ENCODE results near the gene PHACTR1.
A peak's percentile ranks its signal among the peaks of the same experiment; 100 is the strongest.
"Not testable (repeated sequence)": the region's sequence is repeated elsewhere in the genome, so short reads cannot be mapped to it uniquely, and the experiment has no call there.

Gene PHACTR1

DNA sequence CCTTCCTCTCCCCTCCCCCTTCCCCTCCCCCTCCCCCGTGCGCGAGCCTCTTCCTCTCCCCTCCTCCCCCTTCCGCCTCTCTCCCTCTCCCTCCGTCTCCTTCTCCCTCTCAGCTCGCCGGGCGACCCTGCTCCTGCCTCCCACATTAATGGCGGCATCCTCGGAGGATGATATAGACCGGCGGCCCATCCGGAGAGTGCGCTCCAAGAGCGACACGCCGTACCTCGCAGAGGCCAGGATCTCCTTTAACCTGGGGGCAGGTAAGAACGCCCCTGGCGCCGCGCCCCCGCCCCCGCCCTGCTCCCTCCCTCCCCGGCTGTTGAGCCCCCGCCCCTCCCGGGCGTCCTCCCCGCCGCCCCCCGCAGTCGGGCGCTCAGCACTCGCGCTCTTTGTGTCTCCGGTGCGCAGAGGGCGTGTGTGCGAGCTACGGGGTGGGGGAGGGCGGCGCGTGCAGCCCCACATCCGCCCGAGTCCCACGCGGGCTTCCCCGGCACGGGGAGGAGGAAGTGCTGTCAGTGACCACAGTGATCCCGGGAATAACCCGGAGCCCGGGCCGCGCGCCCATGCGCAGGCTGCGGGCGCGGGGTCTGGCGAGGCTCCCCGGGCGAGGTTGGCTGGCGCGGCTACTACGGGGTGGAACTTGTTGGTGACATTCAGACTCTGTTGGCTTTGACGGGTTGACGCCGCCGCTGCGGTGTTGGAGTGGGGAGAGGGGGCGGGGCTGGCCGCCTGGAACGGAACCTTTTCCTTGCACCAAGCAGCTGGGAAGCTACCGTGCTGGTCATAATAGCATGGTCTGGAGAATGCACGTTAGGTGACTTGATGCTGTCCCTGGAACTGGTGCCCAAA is 33.2 kb downstream of the PHACTR1 start:
- no peak for DNase-seq (ENCODE audit: low spot score)

- no peak for DNase-seq (ENCODE audit: low spot score)
These were observed 33.8 kb downstream of the PHACTR1 start for GRCh38 chr6:12750416-12750815.

- DNase-seq (ENCODE audit: low spot score), result peak; percentile 60
These were observed 35.2 kb downstream of the PHACTR1 start for GRCh38 chr6:12751694-12752325.

DNA sequence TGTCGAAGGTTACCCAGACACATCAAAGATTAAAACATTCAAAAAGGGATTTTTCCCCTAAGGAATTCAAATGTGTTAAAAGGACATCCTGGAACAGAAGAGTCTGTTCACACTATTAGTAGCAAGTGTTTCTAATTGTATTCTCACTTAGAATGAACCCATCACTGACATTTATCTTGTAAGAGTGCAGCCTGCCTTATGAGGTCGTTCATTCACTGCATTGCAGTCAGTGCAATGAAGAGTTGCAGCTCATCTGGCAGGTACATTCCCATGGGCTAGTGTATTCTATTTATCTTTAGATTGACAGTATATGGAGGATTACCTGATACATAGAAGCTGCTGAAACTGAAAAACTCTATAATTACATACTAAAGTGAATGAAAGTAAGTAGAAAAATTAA is 36.5 kb downstream of the PHACTR1 start:
- DNase-seq (ENCODE audit: low spot score), result no peak

DNA sequence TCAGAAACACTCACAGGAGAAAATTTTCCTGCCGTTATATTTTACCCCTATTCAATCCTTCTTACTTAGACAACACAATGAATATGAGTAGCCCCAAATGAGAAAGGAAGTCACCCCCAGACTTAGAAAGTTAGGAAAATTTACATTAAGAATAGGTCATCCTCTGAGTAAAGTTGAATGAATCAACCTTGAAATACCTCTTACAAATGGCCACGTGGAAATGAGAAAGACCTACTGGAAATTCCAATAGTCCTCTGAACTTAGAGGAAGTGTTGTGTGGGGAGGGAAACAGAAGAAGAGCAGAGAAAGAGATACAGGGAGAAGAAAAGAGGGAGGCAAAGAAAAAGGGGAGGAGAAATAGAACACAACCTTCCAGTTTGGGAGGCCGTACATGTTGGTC is 43.7 kb downstream of the PHACTR1 start:
- no peak for DNase-seq (ENCODE audit: low spot score)

- DNase-seq (ENCODE audit: low spot score), result no peak
These were observed 44.3 kb downstream of the PHACTR1 start for GRCh38 chr6:12760911-12761310.

GRCh38 chr6:12761376-12762115 is 45.0 kb downstream of the PHACTR1 start:
- no peak for DNase-seq (ENCODE audit: low spot score)

GRCh38 chr6:12762731-12763434 is 46.3 kb downstream of the PHACTR1 start:
- DNase-seq (ENCODE audit: low spot score), result not testable (repeated sequence)

DNA sequence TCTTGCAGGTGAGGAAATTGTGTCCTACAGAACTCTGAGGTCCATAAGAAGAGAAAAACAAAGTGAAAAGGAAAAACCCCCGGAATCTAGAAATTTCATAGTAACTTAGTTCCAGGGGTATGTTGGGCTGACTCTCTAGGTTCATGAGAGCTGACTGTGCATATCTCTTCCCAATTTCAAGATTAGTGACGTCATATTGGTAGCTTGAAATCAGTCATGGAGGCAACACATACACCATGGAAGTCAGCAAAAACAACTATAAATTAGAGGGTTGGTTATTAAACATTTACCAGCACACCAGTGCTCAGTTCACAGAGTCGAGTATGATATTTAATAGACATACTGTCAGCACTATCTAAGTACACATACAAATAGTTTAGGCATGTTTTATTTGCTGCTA is 49.8 kb downstream of the PHACTR1 start:
- no peak for DNase-seq (ENCODE audit: low spot score)

DNA sequence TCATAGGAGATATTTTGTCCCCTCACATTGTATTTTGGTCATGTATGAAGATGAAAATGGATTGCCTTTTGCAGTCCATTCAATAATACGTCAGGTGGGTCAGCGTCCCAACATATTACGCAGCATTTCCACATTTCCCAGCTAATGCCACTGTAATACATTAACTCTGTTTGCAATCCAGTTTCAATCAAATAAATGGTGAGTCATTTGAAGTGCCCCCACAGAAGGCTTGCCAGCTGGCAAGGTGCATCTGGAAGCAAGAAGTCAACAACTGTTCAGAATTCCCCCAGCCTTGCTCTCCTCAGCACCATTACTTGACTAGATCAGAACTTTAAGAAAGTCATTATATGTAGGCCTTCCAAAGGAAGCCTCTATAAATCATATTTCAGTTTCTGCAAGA is 50.4 kb downstream of the PHACTR1 start:
- DNase-seq (ENCODE audit: low spot score), result no peak

DNA sequence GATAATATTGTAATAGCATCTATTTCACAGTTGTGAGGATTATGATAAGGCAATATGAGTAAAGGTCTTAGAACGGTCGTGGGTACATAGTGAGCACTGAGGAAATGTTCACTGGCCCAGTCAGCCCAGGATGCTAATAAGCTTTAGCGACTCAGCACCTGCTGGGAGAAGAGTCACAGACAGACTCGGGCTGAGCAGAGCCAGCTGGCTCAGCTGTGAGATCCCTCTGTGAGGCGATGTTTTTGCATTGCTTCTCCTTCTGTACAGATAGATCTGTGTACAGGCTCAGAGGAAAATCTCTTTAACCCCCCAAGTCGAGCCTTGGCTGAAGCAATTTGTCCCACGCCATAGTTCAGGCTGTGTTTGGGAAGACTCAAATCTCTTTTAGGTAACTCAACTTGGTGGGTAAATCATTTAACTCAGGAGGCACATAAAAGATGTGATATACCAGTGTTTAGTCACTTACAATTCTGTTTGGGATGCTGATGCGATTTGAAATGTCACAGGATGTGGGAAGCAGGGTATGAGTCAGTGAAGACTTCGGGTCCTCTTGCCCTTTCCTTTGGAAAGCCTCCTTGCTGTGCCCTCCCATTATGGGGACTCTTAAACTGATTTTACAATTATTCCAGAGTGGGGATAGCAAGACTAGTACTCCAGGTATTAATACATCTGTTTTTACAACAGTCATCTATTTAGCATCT is 53.1 kb downstream of the PHACTR1 start:
- DNase-seq (ENCODE audit: low spot score), result no peak

GRCh38 chr6:12772416-12772815 is 55.8 kb downstream of the PHACTR1 start:
- no peak for DNase-seq (ENCODE audit: low spot score)

DNA sequence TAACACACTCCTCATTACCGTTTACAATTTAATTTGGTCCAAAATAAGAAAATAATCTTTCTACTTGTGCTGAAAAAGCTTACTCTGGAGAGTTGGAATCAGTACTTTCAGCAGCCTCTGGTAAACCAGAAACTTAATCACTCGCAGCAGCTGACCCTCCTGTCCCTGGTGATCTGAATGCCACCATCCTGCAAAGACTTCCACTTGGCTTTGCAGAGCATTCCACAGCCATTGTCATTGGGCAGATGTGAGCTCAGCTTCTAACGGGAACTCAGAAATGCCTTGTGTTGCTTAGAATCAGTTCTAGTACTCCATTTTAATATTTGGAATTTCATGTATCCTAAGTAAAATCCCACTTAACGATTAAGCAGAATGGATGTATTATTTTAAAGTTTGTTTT is 59.7 kb downstream of the PHACTR1 start:
- no peak for DNase-seq (ENCODE audit: low spot score)

- no peak for DNase-seq (ENCODE audit: low spot score)
These were observed 63.2 kb downstream of the PHACTR1 start for GRCh38 chr6:12779772-12780171.

DNA sequence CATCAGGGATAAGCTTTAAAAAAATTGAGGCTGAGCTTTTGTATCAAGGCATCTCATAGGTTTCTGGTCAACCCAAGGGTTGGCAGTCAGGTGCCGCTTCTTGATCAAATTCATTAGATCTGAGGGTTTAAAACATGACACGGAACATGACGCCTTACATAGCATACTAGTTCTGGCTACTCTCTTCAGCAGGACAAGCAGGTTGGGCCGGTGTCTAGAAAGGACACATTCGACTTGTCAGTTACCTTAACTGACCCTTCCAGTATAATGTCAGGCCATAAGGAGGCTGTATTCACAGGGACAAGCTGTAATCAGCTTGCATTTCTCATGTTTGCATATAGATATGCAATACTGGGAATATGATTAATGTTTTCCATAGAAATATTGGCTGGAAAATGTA is 65.6 kb downstream of the PHACTR1 start:
- DNase-seq (ENCODE audit: low spot score), result no peak

- no peak for DNase-seq (ENCODE audit: low spot score)
These were observed 68.7 kb downstream of the PHACTR1 start for GRCh38 chr6:12785301-12785700.

DNA sequence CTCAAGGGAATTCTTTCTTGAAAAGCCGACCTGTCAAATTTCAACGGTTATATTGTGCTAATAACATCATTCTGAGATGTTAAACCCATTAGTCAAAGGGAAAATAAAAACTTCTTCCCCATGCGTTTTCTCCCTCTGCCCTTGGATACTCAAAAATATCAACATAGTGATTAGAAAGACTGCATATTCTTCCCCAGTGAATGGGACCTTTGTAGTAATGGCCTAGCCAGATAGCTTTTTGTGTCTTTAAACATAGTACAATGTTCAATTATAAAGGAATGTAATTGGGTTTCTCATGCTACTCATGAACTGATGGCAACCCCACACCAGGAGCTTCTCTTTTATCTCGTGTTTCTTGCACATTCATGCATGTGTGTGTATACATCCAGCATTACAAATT is 69.4 kb downstream of the PHACTR1 start:
- no peak for DNase-seq (ENCODE audit: low spot score)

- DNase-seq (ENCODE audit: low spot score), result no peak
These were observed 74.8 kb downstream of the PHACTR1 start for GRCh38 chr6:12791371-12791770.

DNA sequence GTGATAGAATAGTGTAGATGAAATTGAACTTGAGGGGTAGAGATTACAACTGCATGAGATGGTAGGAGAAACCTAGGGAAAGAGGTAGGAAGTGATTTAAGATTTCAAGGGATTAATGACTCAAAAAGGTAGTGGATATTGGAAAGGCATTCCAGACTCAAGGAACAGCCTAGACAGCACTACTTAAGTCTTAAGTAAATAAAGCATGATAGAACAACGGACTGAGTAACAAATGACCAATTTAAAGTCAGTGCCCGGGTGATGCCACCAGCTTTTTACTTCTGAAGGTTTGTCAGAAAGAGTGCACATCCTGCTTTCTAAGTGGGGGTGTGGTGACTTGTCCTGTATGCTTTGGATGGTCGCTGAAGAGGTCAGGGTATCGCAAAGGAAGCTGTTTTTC is 81.8 kb downstream of the PHACTR1 start:
- DNase-seq (ENCODE audit: low spot score), result no peak

GRCh38 chr6:12800120-12800519 is 83.6 kb downstream of the PHACTR1 start:
- DNase-seq (ENCODE audit: low spot score), result no peak

- no peak for DNase-seq (ENCODE audit: low spot score)
These were observed 84.6 kb downstream of the PHACTR1 start for GRCh38 chr6:12801141-12801540.

DNA sequence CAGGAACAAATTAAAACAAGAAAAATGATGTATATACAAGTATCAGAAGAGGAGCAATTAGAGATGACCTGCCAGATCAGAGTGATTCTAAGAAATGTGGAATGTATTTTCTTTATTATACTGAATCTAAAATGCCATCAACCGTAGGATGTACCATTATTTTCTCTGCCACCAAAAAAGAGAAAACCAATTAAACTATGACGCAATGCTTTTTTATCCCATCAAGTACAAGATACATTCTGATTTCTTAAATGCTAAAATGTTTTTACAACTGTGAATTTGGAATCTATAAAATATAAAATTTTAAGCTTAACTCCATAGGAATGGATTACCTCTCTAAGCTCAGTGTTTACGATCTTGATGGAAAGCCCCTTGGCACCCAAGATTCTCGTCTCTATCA is 85.9 kb downstream of the PHACTR1 start:
- DNase-seq (ENCODE audit: low spot score), result no peak
